ENCODE results near the gene NBPF4. TPM values are rescaled to one million over a fixed set of nuclear protein-coding genes. Genes with fewer than 3 reads are reported as not detected.
A peak's percentile ranks its signal among the peaks of the same experiment; 100 is the strongest.
"Not testable (repeated sequence)": the region's sequence is repeated elsewhere in the genome, so short reads cannot be mapped to it uniquely, and the experiment has no call there.

The NBPF4 gene
- total RNA-seq, 6 experiments from 2014 or later: not detected

- Mint-ChIP-seq H3K9me3 (peaks cover 8% of the 10 kb centered on the region; the same call in 1 of the 2 replicates), H3K4me1 (ENCODE audit: low read depth) (peaks cover 2% of the 10 kb centered on the region), H3K36me3 (ENCODE audit: low read depth) (no peaks in the 10 kb centered on the region), H3K27ac (no peak overlapping the region), H3K27me3 (ENCODE audit: insufficient read depth) (peaks cover 39% of the 10 kb centered on the region), H3K4me3 (no peak overlapping the region)
- DNase-seq: no peak
- TF ChIP-seq CTCF (IDR thresholded peaks at IDR 0.05): no peak
Observed at GRCh38 chr1:108209456-108210108, 34.3 kb downstream of the NBPF4 start.

GRCh38 chr1:108208724-108209446 lies 35.0 kb downstream of the NBPF4 start:
- peaks cover 3% of the 10 kb centered on the region; the same call in 1 of the 2 replicates for H3K36me3 Mint-ChIP-seq (ENCODE audit: low read depth)
- H3K9me3 Mint-ChIP-seq: peaks cover 8% of the 10 kb centered on the region; the same call in 1 of the 2 replicates
- TF ChIP-seq CTCF (IDR thresholded peaks at IDR 0.05): no peak
- DNase-seq: no peak
- no peak overlapping the region for H3K27ac Mint-ChIP-seq
- peaks cover 39% of the 10 kb centered on the region for H3K27me3 Mint-ChIP-seq (ENCODE audit: insufficient read depth)
- no peaks in the 10 kb centered on the region for H3K4me1 Mint-ChIP-seq (ENCODE audit: low read depth)
- H3K4me3 Mint-ChIP-seq: no peak overlapping the region

- peaks cover 17% of the 10 kb centered on the region for H3K27me3 Mint-ChIP-seq (ENCODE audit: insufficient read depth)
- H3K9me3 Mint-ChIP-seq, DNase-seq, H3K4me3 Mint-ChIP-seq, H3K27ac Mint-ChIP-seq: not testable (repeated sequence)
- peaks cover 18% of the 10 kb centered on the region for H3K4me1 Mint-ChIP-seq (ENCODE audit: low read depth)
- peaks cover 13% of the 10 kb centered on the region for H3K36me3 Mint-ChIP-seq (ENCODE audit: low read depth)
Observed at GRCh38 chr1:108203582-108203981, 40.3 kb downstream of the NBPF4 start.

- Mint-ChIP-seq H3K4me3 (peak overlapping the region; percentile 96; the same call in 1 of the 2 replicates), H3K27me3 (ENCODE audit: insufficient read depth) (peaks cover 5% of the 10 kb centered on the region; the same call in 1 of the 2 replicates), H3K36me3 (ENCODE audit: low read depth) (peaks cover 32% of the 10 kb centered on the region), H3K27ac (no peak overlapping the region), H3K9me3 (peaks cover 8% of the 10 kb centered on the region; the same call in 1 of the 2 replicates), H3K4me1 (ENCODE audit: low read depth) (peaks cover 37% of the 10 kb centered on the region)
- no peak for DNase-seq
- no peak for TF ChIP-seq CTCF (IDR thresholded peaks at IDR 0.05)
Observed at GRCh38 chr1:108201687-108202086, 42.2 kb downstream of the NBPF4 start.

GRCh38 chr1:108200687-108201051 lies 43.2 kb downstream of the NBPF4 start:
- TF ChIP-seq CTCF (IDR thresholded peaks at IDR 0.05): peak; percentile 68
- peak; percentile 75 for DNase-seq
- Mint-ChIP-seq H3K4me1 (ENCODE audit: low read depth) (peaks cover 42% of the 10 kb centered on the region), H3K27ac (peak overlapping the region; percentile 81), H3K36me3 (ENCODE audit: low read depth) (peaks cover 39% of the 10 kb centered on the region), H3K4me3 (peak overlapping the region; percentile 96), H3K27me3 (ENCODE audit: insufficient read depth) (peaks cover 1% of the 10 kb centered on the region; the same call in 1 of the 2 replicates), H3K9me3 (peaks cover 8% of the 10 kb centered on the region; the same call in 1 of the 2 replicates)
